Stimulated activated CD8-positive, alpha-beta memory T cell treated with anti-CD3 and anti-CD28 coated beads, Interleukin-12 subunit alpha, Interleukin-12 subunit beta, amount 100 ng/mL, for 24 hours (primary cell): ENCODE measurements around the gene FSTL4.

Experiments used
- DNase-seq: peaks from one replicate; pipeline ENCODE4 v3.0.0-alpha.2; 2020; ENCODE audit errors: extremely low read depth

Gene FSTL4

GRCh38 chr5:133387091-133387490, 225.2 kb downstream of the FSTL4 start:
- DNase-seq: no peak

- no peak for DNase-seq
Observed at GRCh38 chr5:133386662-133387061, 225.7 kb downstream of the FSTL4 start.

GRCh38 chr5:133385346-133385745, 227.0 kb downstream of the FSTL4 start:
- DNase-seq: no peak

- DNase-seq: no peak
Observed at GRCh38 chr5:133384903-133385302, 227.4 kb downstream of the FSTL4 start.

- DNase-seq: no peak
Observed at GRCh38 chr5:133384120-133384855, 228.1 kb downstream of the FSTL4 start.

- no peak for DNase-seq
Observed at GRCh38 chr5:133383580-133383939, 228.8 kb downstream of the FSTL4 start.

- DNase-seq: no peak
Observed at GRCh38 chr5:133382661-133383579, 229.4 kb downstream of the FSTL4 start.

- DNase-seq: no peak
Observed at GRCh38 chr5:133381571-133382365, 230.6 kb downstream of the FSTL4 start.

GRCh38 chr5:133381041-133381440, 231.3 kb downstream of the FSTL4 start:
- DNase-seq: no peak

- DNase-seq: no peak
Observed at GRCh38 chr5:133377736-133378135, 234.6 kb downstream of the FSTL4 start.

GRCh38 chr5:133376986-133377385, 235.4 kb downstream of the FSTL4 start:
- no peak for DNase-seq

GRCh38 chr5:133373121-133373870, 239.0 kb downstream of the FSTL4 start:
- DNase-seq: no peak

- no peak for DNase-seq
Observed at GRCh38 chr5:133372293-133372937, 239.9 kb downstream of the FSTL4 start.

GRCh38 chr5:133371371-133372155, 240.8 kb downstream of the FSTL4 start:
- DNase-seq: no peak

GRCh38 chr5:133370904-133371303, 241.4 kb downstream of the FSTL4 start:
- DNase-seq: no peak

- DNase-seq: no peak
Observed at GRCh38 chr5:133370036-133370831, 242.1 kb downstream of the FSTL4 start.

GRCh38 chr5:133368916-133369783, 243.2 kb downstream of the FSTL4 start:
- no peak for DNase-seq

GRCh38 chr5:133367984-133368383, 244.4 kb downstream of the FSTL4 start:
- no peak for DNase-seq
